ENCODE data around the gene MAPKAPK3.

Gene MAPKAPK3

GRCh38 chr3:50617096-50617791 is at the start of gene MAPKAPK3:
TSS of gene MAPKAPK3 (plus strand) at chr3:50617151. CDS start at chr3:50617566, 415 bp downstream.
- DNase-seq (ENCODE audit: low spot score): peak; percentile 40

- peak; percentile 87 for DNase-seq (ENCODE audit: low spot score)
Observed at GRCh38 chr3:50567386-50568167, 49.4 kb upstream of the MAPKAPK3 start, which contains the start of gene C3orf18. TSS of gene C3orf18 (minus strand) at chr3:50567747. CDS start at chr3:50565699, 2,048 bp downstream.

GRCh38 chr3:50568947-50569749 is 47.8 kb upstream of the MAPKAPK3 start, which contains the start of gene HEMK1:
TSS of gene HEMK1 (plus strand) at chr3:50569522. CDS start at chr3:50571105, 1,583 bp downstream.
- DNase-seq (ENCODE audit: low spot score): peak; percentile 87

GRCh38 chr3:50570508-50571279 is 46.3 kb upstream of the MAPKAPK3 start:
- no peak for DNase-seq (ENCODE audit: low spot score)

- DNase-seq (ENCODE audit: low spot score): no peak
Observed at GRCh38 chr3:50571486-50571885, 45.5 kb upstream of the MAPKAPK3 start.

- DNase-seq (ENCODE audit: low spot score): peak; percentile 64
Observed at GRCh38 chr3:50572158-50572557, 44.8 kb upstream of the MAPKAPK3 start.

GRCh38 chr3:50572801-50573371 is 44.1 kb upstream of the MAPKAPK3 start:
- no peak for DNase-seq (ENCODE audit: low spot score)

- no peak for DNase-seq (ENCODE audit: low spot score)
Observed at GRCh38 chr3:50573566-50574443, 43.1 kb upstream of the MAPKAPK3 start.

- no peak for DNase-seq (ENCODE audit: low spot score)
Observed at GRCh38 chr3:50574444-50574831, 42.5 kb upstream of the MAPKAPK3 start.

- no peak for DNase-seq (ENCODE audit: low spot score)
Observed at GRCh38 chr3:50575372-50575771, 41.6 kb upstream of the MAPKAPK3 start.

- DNase-seq (ENCODE audit: low spot score): no peak
Observed at GRCh38 chr3:50577348-50577747, 39.6 kb upstream of the MAPKAPK3 start.

- DNase-seq (ENCODE audit: low spot score): no peak
Observed at GRCh38 chr3:50580683-50581458, 36.1 kb upstream of the MAPKAPK3 start.

GRCh38 chr3:50581459-50581842 is 35.5 kb upstream of the MAPKAPK3 start:
- no peak for DNase-seq (ENCODE audit: low spot score)

GRCh38 chr3:50582083-50582482 is 34.9 kb upstream of the MAPKAPK3 start:
- no peak for DNase-seq (ENCODE audit: low spot score)

GRCh38 chr3:50583897-50584296 is 33.1 kb upstream of the MAPKAPK3 start:
- DNase-seq (ENCODE audit: low spot score): no peak

- DNase-seq (ENCODE audit: low spot score): no peak
Observed at GRCh38 chr3:50584391-50584790, 32.6 kb upstream of the MAPKAPK3 start.

GRCh38 chr3:50585919-50586762 is 30.8 kb upstream of the MAPKAPK3 start:
- no peak for DNase-seq (ENCODE audit: low spot score)

GRCh38 chr3:50586763-50587070 is 30.2 kb upstream of the MAPKAPK3 start:
- no peak for DNase-seq (ENCODE audit: low spot score)

- no peak for DNase-seq (ENCODE audit: low spot score)
Observed at GRCh38 chr3:50587373-50587772, 29.6 kb upstream of the MAPKAPK3 start.

Data from NAMALWA (cell line).